K562 (cell line): ENCODE results near the gene ZFYVE27. TPM values are rescaled to one million over a fixed set of nuclear protein-coding genes. Genes with fewer than 3 reads are reported as not detected.
A peak's percentile ranks its signal among the peaks of the same experiment; 100 is the strongest.

Experiments used
- CHD1 ChIP-seq: fragments of 200-600 bp; sonication (generic); IDR thresholded peaks from one replicate; pipeline ENCODE4 v1.6.1; 2012; ENCODE audit warnings: mild to moderate bottlenecking, moderate library complexity, low read length, inconsistent platforms
- CHD4 ChIP-seq: fragments of 200-600 bp; sonication (generic); IDR thresholded peaks from 3 replicates; pipeline ENCODE4 v1.6.1; 2012; ENCODE audit warnings: low read depth, mild to moderate bottlenecking, mixed read lengths, low read length, inconsistent platforms; ENCODE audit not compliant: insufficient read depth, insufficient replicate concordance, poor library complexity, severe bottlenecking
- ETS1 ChIP-seq: conservative IDR thresholded peaks from 2 replicates; pipeline ENCODE4 v1.6.1; 2011; ENCODE audit warnings: low read depth, mild to moderate bottlenecking, low read length; ENCODE audit not compliant: control insufficient read depth
- GTF2A2 ChIP-seq: IDR thresholded peaks from 2 replicates; pipeline ENCODE4 v1.6.1; 2016; ENCODE audit warnings: mild to moderate bottlenecking, missing genetic modification characterization, missing compliant biosample characterization
- GTF3C2 ChIP-seq: IDR thresholded peaks from 3 replicates; pipeline ENCODE4 v1.6.1; 2011; ENCODE audit warnings: borderline replicate concordance, mild to moderate bottlenecking, moderate library complexity; ENCODE audit not compliant: insufficient read length; ENCODE audit errors: extremely low read depth
- HOMEZ ChIP-seq: fragments of 250-450 bp; sonication (Bioruptor Pico); IDR thresholded peaks from 2 replicates; pipeline ENCODE4 v1.4.0; 2020; ENCODE audit warnings: mild to moderate bottlenecking, moderate library complexity
- HSF4 ChIP-seq: fragments of 250-450 bp; sonication (Bioruptor Pico); IDR thresholded peaks from 2 replicates; pipeline ENCODE4 v2.1.2; 2022; ENCODE audit warnings: mild to moderate bottlenecking, moderate library complexity, borderline replicate concordance
- MAX ChIP-seq: sonication (generic); formaldehyde crosslinking; IDR thresholded peaks from 2 replicates; pipeline ENCODE4 v1.9.0; 2022; ENCODE audit warnings: mild to moderate bottlenecking, missing genetic modification reagents
- MTA3 ChIP-seq: fragments of 450-650 bp; formaldehyde crosslinking; IDR thresholded peaks from 2 replicates; pipeline ENCODE4 v1.6.1; 2017; ENCODE audit warnings: mild to moderate bottlenecking, borderline replicate concordance
- NFE2 ChIP-seq: IDR thresholded peaks from 2 replicates; pipeline ENCODE4 v1.6.1; 2014; ENCODE audit warnings: antibody characterized with exemption, low read depth
- NFIX ChIP-seq: fragments of 250-450 bp; sonication (Bioruptor Pico); IDR thresholded peaks from 2 replicates; pipeline ENCODE4 v1.4.0; 2020; ENCODE audit warnings: low read depth, mild to moderate bottlenecking, moderate library complexity
- POLR2B ChIP-seq: fragments of 450-650 bp; IDR thresholded peaks from 2 replicates; pipeline ENCODE4 v1.6.1; 2018; ENCODE audit warnings: low read depth; ENCODE audit not compliant: partially characterized antibody
- RB1 ChIP-seq: fragments of 450-650 bp; IDR thresholded peaks from 2 replicates; pipeline ENCODE4 v1.6.1; 2017; ENCODE audit warnings: low read depth, mild to moderate bottlenecking
- RBM39 ChIP-seq: fragments of 200-400 bp; formaldehyde crosslinking; optimal IDR thresholded peaks from 2 replicates; pipeline ENCODE3; 2018; ENCODE audit warnings: low read depth, low read length
- SIN3B ChIP-seq: fragments of 450-650 bp; IDR thresholded peaks from 2 replicates; pipeline ENCODE4 v1.6.1; 2017; ENCODE audit warnings: low read depth, mild to moderate bottlenecking, moderate library complexity
- THAP12 ChIP-seq: fragments of 250-450 bp; sonication (Bioruptor Pico); IDR thresholded peaks from 2 replicates; pipeline ENCODE4 v1.9.0; 2021; ENCODE audit warnings: mild to moderate bottlenecking, inconsistent platforms
- ZNF280B ChIP-seq: fragments of 250-450 bp; sonication (Bioruptor Pico); IDR thresholded peaks from 2 replicates; pipeline ENCODE4 v1.5.1; 2021; ENCODE audit warnings: mild to moderate bottlenecking
- polyA plus RNA-seq, 8 experiments: library from polyadenylated mRNA; depleted of rRNA in 4 of 8; stranded (reverse) in 5 of 8; unstranded in 3 of 8; fragments of >200 nt; fragmentation: Nextera tagmentation in 2 of 8; fragmentation: Illumina TruSeq in 1 of 8; extraction: Ambion mirVana in 2 of 8; extraction: Trizol in 1 of 8; gene quantifications; 2 replicates each; pipeline versions ENCODE4 v1.2.1 to v1.2.3, GENCODE V29; 2011 to 2014; ENCODE audit warnings: inconsistent platforms in 1 of 8, missing spikeins in 1 of 8
- total RNA-seq, 7 experiments: library from RNA; depleted of rRNA in 6 of 7; stranded (reverse); fragments of >200 nt in 6 of 7; fragmentation: Illumina TruSeq in 2 of 7; extraction: Trizol in 2 of 7; gene quantifications; 2 replicates each; pipeline versions ENCODE4 v1.2.1 to v1.2.3, GENCODE V29; 2011 to 2021; ENCODE audit warnings: low replicate concordance in 1 of 7

The ZFYVE27 gene
- total and polyA plus RNA-seq, 9 of the 15 experiments (the other 6 are each of a cell fraction or from before 2014, with no cell fraction given), result 0.81 to 21.9 (median 15.3) TPM

- TF ChIP-seq GTF2A2 (tag) (no peak), MAX (CRISPR knock-in tag) (peak; percentile 93), ETS1 (no peak), NFE2 (no peak), NFIX (CRISPR knock-in tag) (no peak), THAP12 (no peak; the same call in 1 of the 2 replicates), MTA3 (0 out of 2 replicates have a peak, but pooled peaks have one; percentile 54), GTF3C2 (no peak), HOMEZ (CRISPR knock-in tag) (no peak), POLR2B (no peak), CHD1 (peak; percentile 85), CHD4 (no peak), HSF4 (CRISPR knock-in tag) (no peak), SIN3B (no peak), RB1 (0 out of 2 replicates have a peak, but pooled peaks have one; percentile 34), RBM39 (no peak), ZNF280B (no peak)
These were observed 23.0 kb upstream of the ZFYVE27 start (continued) for GRCh38 chr10:97713826-97714400.
